NCI-H524 (cell line): ENCODE data around the gene ATP7A.
"Not testable (repeated sequence)": the region's sequence is repeated elsewhere in the genome, so short reads cannot be mapped to it uniquely, and the experiment has no call there.

Experiments used
- DNase-seq, 2 experiments: peaks; one replicate each; lab custom pipeline; 2025; lab: John Stamatoyannopoulos, UW

The ATP7A gene

DNA sequence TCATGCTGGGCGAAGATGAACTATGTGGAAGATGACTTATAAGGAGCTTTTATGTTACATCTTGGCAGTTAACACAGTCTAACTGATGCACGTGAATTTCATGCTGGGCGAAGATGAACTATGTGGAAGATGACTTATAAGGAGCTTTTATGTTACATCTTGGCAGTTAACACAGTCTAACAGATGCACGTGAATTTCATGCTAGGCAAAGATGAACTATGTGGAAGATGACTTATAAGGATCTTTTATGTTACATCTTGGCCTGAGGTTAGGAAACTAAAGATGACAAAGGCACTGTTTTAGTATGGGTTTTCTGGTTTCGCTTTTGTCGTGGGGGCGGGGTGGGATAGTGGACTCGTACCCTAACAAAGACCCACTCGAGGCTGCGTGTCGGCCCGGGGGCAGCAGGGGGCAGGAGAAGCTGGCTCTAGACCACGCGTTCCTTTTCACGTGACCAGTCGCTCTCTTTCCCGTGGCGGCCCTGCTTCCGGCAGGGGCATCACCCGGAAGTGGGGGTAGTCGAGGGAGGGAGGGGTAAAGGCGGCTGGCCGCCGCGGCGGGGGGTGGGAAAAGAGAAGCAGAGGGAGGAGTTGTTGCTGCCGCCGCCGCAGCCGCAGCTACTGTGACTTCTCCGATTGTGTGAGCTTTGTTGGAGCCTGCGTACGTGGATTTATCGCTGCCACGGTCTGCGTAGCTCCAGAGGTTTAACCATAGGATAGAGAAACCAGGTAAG lies at the start of gene ATP7A:
ATP7A (plus strand) TSS at position 586 of the 733 bp plus-strand sequence. CDS start 60,949 bp downstream, outside the sequence.
- DNase-seq = peak; percentile 94 to 96

DNA sequence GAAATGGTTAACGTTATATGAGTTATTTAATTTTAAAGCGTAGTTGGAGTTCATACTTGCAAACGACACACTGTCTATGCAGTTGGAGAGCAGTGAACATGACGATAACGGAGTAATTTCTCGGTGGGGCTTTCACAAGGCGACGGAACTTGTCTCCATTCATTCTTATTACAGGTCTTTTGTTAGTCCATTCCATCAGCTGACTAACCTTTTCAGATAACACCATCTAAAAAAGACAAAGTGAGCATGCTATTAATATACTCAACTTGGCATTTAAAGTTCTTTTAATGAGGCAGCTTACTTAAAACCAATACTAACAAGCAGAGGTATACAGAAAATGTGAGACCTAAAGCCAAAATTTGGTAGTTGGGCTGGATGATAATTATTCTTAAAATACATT lies 35.1 kb upstream of the ATP7A start:
- DNase-seq = no peak

DNA sequence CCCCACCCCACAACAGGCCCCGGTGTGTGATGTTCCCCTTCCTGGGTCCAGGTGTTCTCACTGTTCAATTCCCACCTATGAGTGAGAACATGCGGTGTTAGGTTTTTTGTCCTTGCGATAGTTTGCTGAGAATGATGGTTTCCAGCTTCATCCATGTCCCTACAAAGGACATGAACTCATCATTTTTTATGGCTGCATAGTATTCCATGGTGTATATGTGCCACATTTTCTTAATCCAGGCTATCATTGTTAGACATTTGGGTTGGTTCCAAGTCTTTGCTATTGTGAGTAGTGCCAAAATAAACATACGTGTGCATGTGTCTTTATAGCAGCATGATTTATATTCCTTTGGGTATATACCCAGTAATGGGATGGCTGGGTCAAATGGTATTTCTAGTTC lies 29.1 kb upstream of the ATP7A start:
- DNase-seq = not testable (repeated sequence)

DNA sequence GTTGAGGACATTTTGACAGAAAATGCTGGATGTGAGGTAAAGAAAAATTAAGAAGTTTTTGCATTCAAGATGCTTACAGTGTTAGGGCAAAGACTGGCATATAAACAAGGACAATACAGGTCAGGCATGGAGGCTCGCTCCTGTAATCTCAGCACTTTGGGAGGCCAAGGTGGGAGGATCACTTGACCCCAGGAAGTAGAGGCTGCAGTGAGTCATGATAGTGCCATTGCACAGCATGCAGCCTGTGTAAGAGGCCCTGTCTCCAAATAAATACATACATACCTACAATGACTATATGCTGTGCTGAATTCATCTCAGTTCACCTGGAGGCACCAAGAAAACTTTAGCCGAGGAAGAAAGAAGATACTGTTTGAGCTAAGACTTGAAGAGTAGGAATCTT lies 17.6 kb upstream of the ATP7A start:
- DNase-seq = no peak

DNA sequence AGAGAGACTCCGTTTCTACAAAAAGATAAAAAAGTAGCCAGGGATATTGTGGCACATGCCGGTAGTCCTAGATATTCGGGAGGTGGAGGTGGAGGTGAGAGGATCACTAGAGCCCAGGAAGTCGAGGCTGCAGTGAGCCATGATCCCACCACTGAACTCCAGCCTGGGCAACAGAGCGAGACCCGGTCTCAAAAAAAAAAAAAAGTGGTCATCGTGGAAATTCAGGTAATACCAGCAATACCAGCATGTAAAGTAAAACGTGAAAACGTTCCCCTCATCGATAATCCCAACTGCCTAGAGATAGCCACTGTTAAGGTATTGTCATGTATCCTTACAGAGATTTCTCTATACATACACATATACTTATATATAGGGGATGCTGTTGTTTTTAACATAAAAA lies 16.8 kb upstream of the ATP7A start:
- DNase-seq = no peak

DNA sequence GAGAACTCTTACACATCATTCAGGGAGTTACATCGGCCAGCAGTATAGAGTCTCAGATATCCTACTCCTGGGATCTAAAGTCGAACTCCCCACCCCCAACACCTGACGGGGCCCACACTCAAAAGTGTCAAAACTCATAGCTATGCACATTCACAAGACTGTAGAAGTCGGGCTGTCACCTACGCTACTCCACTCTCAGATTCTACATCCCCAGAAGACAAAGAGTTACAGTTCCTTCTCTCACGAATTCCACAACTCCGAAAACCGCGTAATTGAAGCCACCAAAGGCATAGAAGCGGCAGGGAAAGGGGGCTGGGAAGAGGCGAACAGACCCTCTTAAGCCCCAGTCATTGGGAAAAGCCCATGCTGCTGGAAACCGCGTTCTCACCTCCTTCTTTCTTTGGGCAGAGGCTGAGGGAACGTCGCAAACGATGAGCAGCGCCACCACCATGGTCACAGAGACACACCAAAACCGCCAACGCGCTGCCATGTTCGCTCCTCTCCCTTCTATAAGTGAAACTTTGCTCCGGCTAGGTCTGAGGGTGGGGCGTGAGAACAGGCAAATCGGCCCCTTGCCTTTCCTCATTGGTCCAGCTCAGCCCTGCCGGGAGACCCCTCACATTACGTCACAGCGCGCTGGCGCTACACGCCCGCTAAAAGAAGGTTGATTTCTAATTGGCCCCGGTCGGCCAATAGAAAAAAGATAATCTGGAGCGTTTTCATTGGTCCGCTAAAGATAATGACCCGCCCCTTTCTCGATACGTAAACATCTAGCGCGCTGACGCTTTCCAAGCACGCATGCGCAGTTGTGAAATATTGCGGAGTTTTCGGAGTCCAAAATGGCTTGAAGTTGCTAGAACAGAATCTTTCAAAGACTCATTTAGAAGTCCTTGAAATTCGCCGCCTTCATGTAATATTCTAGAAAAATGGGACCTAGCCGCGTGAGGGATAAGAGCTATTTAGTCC lies 15.3 kb upstream of the ATP7A start, which contains the start of gene MAGT1:
MAGT1 (minus strand) TSS at position 515 of the 966 bp plus-strand sequence; CDS start at position 490, 25 bp downstream.
- DNase-seq = peak; percentile 99

DNA sequence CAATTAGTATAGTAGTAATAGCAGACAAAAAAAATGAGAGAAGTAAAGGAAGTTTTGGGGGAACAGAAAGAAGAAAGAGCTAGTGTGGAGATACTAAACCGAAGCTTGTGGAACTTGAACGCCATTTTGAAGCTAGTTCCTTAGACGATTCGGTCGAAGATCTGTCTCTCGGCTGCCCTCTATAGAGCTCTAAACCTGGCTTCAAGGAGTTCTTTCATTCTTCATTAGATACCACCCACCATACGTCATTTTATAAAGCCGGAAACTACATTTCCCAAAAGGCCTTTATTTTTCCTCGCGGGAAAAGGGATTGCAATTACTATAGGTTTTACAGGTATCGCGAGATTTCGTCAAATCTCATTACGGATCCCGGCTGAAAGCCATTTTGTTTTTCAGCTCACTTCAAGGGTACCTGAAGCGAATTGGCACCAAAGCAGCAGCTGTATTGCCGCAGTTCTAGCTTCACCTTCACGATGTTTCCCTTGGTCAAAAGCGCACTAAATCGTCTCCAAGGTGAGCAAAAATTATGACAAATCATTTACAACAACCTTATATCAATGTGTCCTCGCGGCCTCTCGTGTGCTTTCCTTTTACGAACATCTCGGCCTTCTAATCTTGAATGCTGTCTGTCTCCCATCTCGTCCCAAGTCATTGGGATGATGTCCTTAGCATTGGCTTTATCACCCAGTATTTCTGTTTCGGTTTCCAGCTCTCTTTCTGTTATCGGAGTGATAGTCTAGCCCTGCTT lies 11.2 kb upstream of the ATP7A start, which contains the start of gene COX7B:
COX7B (plus strand) TSS at position 388 of the 748 bp plus-strand sequence; CDS start at position 474, 86 bp downstream.
- peak; percentile 97 to 99 for DNase-seq

DNA sequence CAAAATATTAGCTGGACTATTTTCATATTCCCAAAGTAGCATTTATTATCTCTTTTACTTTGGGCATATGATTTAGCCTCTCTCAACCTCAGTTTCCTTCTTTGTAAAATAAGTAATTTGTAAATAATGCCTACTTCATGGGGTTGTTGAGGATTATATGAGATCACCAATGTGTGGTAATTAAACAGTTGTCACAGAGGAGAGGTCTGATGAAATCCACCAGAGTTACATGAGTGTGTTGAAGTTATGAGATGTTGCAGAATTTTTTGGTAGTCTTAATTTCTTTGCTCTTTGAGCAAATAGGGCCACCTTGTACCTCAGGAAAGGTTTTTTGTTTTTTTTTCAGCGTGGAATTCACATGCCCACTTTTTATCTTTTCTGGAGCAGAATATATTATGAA lies 9.8 kb upstream of the ATP7A start:
- DNase-seq = no peak

DNA sequence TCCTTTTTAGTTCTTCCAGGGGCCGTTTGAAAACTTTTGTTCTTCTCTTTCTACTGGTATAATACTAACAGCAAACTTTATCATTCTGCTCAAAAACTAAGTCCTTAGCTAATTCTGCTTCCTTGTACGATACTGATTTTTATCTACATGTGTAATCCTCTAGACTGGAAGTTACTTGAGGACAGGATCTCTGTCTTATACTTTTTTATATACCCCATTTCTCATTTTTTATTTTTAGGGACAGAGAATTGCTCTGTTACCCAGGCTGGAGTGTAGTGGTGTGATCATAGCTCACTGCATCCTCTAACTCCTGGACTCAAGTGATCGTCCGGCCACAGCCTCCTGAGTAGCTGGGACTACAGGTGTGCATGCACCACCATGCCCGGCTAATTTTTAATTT lies 9.0 kb upstream of the ATP7A start:
- DNase-seq = no peak

DNA sequence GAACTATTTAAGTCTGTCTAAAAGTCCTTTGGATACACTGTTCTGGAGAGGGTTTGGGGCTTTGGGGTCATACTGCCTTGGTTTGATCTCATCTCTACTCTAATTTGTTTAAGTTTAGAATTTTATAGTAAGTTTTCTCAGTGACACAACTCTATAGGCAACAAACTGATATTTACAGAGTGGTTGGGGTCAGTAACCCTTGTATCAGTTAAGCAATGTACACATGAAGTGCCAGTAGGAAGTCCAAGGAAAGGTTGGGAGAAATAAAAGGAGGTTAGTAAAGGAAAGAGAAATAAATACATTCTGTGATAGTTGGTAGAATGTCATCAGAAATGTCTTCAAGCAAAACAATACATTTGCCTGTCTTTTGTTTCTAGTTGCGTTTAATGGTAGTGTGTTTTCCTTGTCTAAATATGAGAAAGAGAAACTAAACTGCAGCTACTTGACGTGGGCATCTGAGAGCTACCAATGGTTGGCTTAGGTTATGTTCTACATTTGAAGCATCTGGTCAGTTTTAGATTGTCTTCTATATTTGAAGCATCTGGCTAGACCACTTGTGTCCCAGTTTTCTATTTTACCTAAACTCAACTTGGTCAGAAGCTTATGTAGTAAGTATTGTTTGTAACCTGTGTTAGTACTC lies 6.9 kb downstream of the ATP7A start:
- DNase-seq = no peak

DNA sequence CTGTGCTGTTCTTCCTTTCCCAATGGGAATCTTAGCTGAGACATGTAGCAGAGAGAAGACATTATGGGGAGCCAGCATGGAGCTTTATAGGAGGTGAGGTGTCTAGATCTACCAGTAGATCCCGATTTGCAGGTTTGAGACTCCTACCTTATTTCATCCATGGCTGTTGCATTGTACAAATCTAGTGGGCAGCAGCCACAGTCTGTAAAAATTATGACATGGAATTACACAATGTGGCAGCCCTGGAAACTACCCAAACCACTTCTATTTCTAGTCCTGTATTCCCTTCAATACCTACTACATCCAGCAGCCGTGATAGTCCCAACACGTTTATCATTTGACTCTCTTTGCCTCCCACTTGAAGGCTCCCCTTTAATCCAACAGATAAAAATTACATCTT lies 8.1 kb downstream of the ATP7A start:
- DNase-seq = no peak

DNA sequence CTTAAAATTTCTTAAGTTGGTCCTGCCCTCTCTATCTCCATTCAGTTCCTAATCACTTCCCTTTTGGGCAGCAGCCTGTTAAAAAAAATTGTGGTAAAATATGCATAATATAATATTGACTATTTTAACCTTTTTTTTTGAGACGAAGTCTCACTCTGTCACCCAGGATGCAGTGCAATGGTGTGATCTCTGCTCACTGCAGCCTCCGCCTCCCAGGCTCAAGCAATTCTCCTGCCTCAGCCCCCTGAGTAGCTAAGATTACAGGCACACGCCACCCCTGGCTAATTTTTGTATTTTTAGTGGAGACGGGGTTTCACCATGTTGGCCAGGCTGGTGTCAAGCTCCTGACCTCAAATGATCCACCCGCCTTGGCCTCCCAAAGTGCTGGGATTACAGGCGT lies 8.9 kb downstream of the ATP7A start:
- not testable (repeated sequence) for DNase-seq

DNA sequence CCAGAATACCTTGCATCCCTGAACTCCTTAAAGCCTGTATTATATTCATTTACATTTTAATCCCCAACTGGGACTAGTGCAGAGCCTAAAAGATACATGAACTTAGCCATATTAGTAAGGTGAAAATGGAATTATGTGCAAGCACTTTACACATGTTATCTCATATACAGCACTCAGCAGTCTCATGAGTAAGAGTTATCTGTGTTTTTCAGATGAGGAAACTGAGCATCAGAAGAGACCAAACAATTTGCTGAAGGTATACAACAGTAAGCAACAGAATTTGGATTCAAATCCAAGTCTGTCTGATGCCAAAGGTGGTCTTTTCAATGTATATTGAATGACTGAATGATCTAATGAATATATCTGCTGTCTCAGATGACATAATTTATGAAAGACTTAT lies 12.3 kb downstream of the ATP7A start:
- DNase-seq = no peak

DNA sequence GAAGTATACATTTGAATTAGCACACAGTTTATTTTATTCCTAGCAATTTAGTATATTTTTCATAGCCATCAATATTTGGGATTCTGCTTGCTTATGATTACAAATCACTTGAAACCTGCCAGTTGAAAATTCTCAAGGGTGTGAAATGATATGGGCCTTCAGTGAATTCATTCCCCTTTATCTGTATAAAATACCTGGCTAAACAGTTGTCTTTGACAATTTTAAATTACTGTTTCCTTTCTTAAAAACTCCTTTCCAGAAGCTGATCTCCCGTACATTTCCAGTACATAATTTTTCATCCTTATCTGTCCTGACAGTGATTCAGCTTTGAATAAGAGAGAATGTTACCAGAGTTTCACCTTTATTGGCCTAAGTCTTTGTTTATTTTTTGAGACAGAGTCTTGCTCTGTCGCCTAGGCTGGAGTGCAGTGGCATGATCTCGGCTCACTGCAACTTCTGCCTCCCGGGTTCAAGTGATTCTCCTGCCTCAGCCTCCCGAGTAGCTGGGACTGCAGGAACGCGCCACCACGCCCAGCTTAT lies 13.9 kb downstream of the ATP7A start:
- DNase-seq = no peak

DNA sequence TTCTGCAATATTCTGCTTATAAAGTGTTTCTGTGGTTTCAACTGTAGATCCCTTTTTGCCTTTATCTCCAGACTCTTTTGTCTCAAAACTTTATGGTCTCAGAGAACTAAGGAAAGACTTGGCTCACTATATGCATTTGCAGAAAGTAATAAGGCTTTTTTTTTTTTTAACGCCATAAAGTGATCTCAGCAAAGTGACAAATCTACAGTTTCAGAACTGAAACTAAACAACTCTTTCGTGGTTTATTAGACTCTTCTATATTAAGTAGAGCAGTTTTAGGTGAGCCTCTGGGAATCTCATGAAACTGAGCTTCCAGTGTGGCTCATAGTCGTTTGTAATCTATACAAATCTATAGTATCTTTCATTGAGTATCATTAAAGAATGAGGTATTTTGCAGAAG lies 15.3 kb downstream of the ATP7A start:
- no peak for DNase-seq

DNA sequence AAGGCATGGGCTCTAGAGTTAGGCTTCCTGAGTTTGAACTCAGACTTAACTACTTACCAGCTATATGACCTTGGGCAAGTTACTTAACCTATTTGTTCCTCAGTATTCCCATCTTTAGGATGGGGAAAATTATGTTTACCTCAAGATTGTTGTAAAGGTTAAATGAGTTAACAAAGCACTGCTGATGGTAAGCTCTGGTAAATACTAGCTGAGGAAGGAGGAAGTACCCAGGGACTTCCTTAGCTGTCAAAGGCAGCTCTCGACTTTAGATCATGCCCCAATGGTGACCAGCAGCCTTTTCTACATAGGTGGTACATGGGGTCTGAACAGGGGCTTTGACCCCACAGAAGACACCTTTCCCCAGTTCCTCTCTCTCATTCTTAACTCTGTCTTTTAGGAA lies 20.1 kb downstream of the ATP7A start:
- DNase-seq = peak in 1 of 2 experiments; percentile 10

DNA sequence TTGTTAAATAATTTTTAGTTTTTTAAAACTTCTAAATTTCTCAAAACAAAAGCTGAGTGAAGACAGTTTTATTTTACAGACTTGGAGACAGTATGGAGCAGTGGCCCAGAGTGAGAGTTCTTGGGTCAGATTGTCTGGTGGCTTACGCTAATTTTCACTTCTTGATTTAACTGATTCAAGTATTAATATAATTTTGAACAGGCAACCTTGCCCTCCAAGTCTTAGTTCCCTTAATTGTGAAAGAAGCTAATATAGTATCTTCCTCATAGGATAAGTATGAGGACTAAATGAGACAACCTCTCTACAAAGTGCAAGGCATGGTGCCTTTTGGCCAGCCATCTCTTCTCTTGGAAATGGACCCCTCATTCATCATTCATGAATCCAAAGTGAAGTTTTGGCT lies 25.4 kb downstream of the ATP7A start:
- no peak for DNase-seq

DNA sequence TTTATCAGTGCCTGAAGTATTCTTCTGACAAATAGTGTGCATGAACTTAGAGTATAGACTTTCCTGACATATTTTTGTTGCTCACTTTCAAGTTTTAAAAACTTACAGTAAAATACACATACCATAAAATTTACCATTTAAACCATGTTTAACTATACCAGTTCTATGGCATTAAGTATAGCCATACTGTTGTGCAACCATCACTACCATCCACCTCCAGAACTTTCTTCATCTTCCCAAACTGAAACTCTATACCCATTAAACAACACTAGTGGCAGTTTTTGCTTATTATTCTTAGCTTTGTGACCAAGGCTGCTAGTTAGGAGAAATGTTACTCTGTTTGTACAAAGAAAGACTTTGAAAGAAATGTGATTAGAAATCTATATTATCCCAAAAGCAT lies 25.8 kb downstream of the ATP7A start:
- no peak for DNase-seq

DNA sequence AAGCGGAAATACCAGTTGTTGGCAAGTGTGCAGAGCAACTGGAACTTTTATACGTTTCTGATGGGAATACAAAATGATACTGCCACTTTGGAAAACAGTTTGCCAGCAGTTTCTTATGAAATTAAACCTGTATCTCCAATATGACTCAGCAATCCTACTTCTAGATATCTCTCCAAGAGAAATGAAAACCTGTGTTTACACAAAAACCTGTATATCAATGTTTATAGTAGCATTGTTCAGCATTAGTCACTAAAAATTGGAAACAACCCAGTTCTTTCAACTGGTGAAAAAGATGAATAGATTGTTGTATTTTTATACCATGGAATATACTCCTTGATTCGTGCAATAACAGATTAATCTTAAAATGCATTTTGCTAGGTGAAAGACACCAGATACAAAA lies 26.8 kb downstream of the ATP7A start:
- DNase-seq = no peak

DNA sequence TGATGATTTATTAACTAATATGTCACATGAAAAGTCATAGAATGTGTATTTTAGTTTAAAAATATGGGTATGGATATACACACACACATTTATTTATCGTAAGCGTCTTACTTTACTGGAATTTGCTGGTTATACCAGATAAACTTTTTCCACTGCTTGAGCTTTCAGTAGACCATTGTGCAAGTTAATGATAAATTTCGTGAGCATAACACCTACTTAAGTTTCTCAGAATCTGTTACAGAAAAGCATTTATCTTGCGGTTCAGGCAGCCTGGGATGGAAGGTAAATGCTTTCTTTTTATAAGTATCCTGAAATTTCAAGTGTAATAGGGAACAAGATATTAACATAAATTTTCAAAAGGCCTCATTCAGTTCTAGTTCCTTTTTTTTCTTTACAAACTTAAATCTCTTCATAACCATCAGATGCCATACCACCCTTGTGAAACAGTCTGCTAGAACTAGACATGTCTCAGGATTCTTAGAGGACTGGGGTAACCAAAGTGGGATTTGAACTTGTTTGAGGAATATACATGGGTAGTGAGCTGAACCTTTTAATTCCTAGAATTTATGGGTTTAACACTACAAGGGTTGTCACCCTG lies 27.7 kb downstream of the ATP7A start:
- no peak for DNase-seq

DNA sequence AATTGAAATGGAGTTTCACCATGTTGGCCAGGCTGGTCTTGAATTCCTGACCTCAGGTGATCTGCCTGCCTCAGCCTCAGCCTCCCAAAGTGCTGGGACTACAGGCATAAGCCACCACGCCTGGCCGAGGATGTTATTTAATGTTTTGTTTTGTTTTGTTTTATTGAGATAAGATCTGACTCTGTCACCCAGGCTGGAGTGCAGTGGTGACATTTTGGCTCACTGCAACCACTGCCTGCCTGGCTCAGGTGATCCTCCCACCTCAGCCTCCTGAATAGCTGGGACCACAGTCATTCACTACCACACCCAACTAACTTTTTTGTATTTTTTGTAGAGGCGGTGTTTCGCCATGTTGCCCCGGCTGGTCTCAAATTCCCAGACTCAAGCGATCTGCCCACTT lies 34.5 kb downstream of the ATP7A start:
- not testable (repeated sequence) for DNase-seq
